ENCODE data around the gene TIMMDC1. TPM values are rescaled to one million over a fixed set of nuclear protein-coding genes. Genes with fewer than 3 reads are reported as not detected.

The TIMMDC1 gene
- total RNA-seq, 4 donors from 2014 or later, result 16.2 to 52.8 (median 45.8) TPM

- Histone ChIP-seq H3K27me3 (no peaks in the 10 kb centered on the region), H3K27ac (no peak overlapping the region), H3K4me1 (no peaks in the 10 kb centered on the region), H3K9me3 (no peaks in the 10 kb centered on the region), H3K36me3 (no peaks in the 10 kb centered on the region), H3K4me3 (no peak overlapping the region)
- DNase-seq, result no peak
- intact Hi-C loops (cut with DNase I), result no loop called here
- whole genome bisulfite sequencing, 2 donors, result 78 to 79% methylated on average over 6 to 7 of the region's 7 CpGs
- TF ChIP-seq, protein P1, sequence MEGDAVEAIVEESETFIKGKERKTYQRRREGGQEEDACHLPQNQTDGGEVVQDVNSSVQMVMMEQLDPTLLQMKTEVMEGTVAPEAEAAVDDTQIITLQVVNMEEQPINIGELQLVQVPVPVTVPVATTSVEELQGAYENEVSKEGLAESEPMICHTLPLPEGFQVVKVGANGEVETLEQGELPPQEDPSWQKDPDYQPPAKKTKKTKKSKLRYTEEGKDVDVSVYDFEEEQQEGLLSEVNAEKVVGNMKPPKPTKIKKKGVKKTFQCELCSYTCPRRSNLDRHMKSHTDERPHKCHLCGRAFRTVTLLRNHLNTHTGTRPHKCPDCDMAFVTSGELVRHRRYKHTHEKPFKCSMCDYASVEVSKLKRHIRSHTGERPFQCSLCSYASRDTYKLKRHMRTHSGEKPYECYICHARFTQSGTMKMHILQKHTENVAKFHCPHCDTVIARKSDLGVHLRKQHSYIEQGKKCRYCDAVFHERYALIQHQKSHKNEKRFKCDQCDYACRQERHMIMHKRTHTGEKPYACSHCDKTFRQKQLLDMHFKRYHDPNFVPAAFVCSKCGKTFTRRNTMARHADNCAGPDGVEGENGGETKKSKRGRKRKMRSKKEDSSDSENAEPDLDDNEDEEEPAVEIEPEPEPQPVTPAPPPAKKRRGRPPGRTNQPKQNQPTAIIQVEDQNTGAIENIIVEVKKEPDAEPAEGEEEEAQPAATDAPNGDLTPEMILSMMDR (IDR thresholded peaks at IDR 0.05), result no peak
- TF ChIP-seq POLR2A (IDR thresholded peaks at IDR 0.05), result no peak
These were observed 59.0 kb downstream of the TIMMDC1 start for GRCh38 chr3:119557192-119557876.

GRCh38 chr3:119557877-119558269 is 59.5 kb downstream of the TIMMDC1 start:
- H3K4me1 ChIP-seq, result no peaks in the 10 kb centered on the region
- no peak overlapping the region for H3K27ac ChIP-seq
- no peak for TF ChIP-seq POLR2A (IDR thresholded peaks at IDR 0.05)
- TF ChIP-seq, protein P1 (IDR thresholded peaks at IDR 0.05), result no peak
- no peaks in the 10 kb centered on the region for H3K36me3 ChIP-seq
- no peak overlapping the region for H3K4me3 ChIP-seq
- DNase-seq, result no peak
- no peaks in the 10 kb centered on the region for H3K9me3 ChIP-seq
- WGBS, 2 donors, result 46 to 49% methylated on average over 3 of the region's 3 CpGs
- H3K27me3 ChIP-seq, result no peaks in the 10 kb centered on the region
- intact Hi-C loops (cut with DNase I), result no loop called here

DNA sequence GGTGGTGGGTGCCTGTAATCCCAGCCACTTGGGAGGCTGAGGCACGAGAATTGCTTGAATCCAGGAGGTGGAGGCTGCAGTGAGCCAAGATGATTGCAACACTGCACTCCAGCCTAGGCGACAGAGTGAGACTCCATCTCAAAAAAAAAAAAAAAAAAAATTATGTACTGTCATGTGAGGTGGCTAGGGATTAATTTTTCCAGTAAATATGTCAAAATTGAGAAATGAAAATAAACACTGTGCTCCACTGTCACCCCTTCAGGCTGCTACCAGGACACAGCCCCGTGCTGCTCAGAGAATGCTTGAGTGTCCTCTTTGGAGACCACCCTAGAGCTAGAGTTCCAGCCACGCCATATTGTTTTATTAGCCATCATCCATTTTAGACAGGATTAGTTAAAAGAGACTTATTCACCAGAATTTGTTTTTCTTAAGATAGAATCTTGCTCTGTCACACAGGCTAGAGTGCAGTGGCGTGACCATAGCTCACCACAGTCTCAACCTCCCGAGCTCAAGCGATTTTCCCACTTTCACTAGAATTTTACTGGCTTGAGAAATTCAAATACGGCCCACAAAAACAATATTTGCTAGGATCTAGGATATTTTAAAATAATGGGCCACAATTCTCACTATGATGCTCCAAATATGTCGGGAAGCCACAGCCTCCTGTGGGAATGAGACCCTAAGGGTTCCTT is 60.4 kb downstream of the TIMMDC1 start:
- peak overlapping the region in 1 of 4 donors; percentile 37 for H3K4me3 ChIP-seq
- no peaks in the 10 kb centered on the region for H3K9me3 ChIP-seq
- no peak for DNase-seq
- WGBS, 2 donors, result 63 to 86% methylated on average over 9 of the region's 9 CpGs
- TF ChIP-seq, protein P1 (IDR thresholded peaks at IDR 0.05), result no peak
- no peaks in the 10 kb centered on the region for H3K36me3 ChIP-seq
- no peak overlapping the region for H3K27ac ChIP-seq
- H3K27me3 ChIP-seq, result no peaks in the 10 kb centered on the region
- H3K4me1 ChIP-seq, result no peaks in the 10 kb centered on the region
- intact Hi-C loops (cut with DNase I), result no loop called here

GRCh38 chr3:119559441-119559963 is 61.2 kb downstream of the TIMMDC1 start, which contains the start of gene CD80:
TSS of gene CD80 (minus strand) at chr3:119559614. CDS start at chr3:119557728, 1,886 bp downstream.
- no peaks in the 10 kb centered on the region for H3K4me1 ChIP-seq
- intact Hi-C loops (cut with DNase I), result no loop called here
- peak within 1 kb of the TSS in 1 of 4 donors; percentile 37 for H3K4me3 ChIP-seq
- DNase-seq, result peak; percentile 30
- H3K36me3 ChIP-seq, result no peaks in the 10 kb centered on the region
- WGBS, 2 donors, result 12 to 22% methylated on average over 6 to 7 of the region's 7 CpGs
- no peaks in the 10 kb centered on the region for H3K9me3 ChIP-seq
- no peak within 1 kb of the TSS for H3K27ac ChIP-seq
- TF ChIP-seq, protein P1 (IDR thresholded peaks at IDR 0.05), result peak in 4 of 6 experiments; percentile 17 to 34 (median 24)
- TF ChIP-seq POLR2A (IDR thresholded peaks at IDR 0.05), result no peak
- no peaks in the 10 kb centered on the region for H3K27me3 ChIP-seq

- TF ChIP-seq, protein P1 (IDR thresholded peaks at IDR 0.05), result no peak
- no peak for TF ChIP-seq POLR2A (IDR thresholded peaks at IDR 0.05)
- Histone ChIP-seq H3K4me1 (no peaks in the 10 kb centered on the region), H3K36me3 (no peaks in the 10 kb centered on the region), H3K4me3 (no peak overlapping the region), H3K27ac (no peak overlapping the region), H3K27me3 (no peaks in the 10 kb centered on the region), H3K9me3 (no peaks in the 10 kb centered on the region)
- 73 to 80% methylated on average over 5 of the region's 5 CpGs for WGBS, 2 donors
- intact Hi-C loops (cut with DNase I), result no loop called here
- DNase-seq, result no peak
These were observed 61.8 kb downstream of the TIMMDC1 start for GRCh38 chr3:119560160-119560559.
